Measurements from ENCODE around the gene IL31RA.
"Not testable (repeated sequence)": the region's sequence is repeated elsewhere in the genome, so short reads cannot be mapped to it uniquely, and the experiment has no call there.

IL31RA gene

GRCh38 chr5:55850839-55851674 lies at the start of gene IL31RA:
Gene IL31RA (plus strand): TSS chr5:55851357. CDS start chr5:55851571, 214 bp downstream.
- no peak for DNase-seq

GRCh38 chr5:55808814-55809213 lies 42.3 kb upstream of the IL31RA start:
- not testable (repeated sequence) for DNase-seq

DNA sequence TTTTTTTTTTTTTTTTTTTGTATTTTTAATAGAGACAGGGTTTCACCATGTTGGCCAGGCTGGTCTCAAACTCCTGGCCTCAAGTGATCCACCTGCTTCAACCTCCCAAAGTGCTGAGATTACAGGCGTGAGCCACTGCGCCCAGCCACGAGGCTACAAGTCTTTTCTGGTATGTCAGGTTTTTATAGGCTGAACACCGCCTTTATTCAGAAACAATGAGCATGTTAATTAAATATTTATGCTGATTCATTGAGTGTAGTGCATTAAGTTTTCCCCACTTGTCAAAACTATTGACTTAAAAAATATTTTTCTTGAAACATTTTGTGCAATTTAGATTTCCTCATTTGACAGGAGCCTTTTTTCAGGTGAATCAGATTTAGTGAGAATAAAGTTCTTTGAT lies 35.2 kb upstream of the IL31RA start:
- not testable (repeated sequence) for DNase-seq

DNA sequence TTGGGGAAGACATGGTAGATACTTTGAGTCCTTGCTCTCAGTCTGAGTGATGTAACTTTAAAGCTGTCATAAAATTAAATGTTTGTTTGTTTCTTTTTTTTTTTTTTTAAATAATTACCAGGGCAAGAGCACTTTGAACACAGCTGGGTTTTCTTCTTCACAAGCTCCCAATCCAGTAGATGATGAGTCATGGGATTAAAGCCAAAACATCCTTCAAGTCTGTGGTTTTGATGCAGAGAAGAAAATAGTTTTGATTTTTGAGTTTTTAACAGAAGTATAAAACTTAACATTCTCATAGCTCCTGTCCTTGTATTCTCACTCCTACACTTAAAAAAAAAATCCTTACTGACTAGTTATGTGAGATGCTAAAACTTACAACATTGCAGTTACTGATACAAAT lies 34.8 kb upstream of the IL31RA start:
- DNase-seq, result no peak

- DNase-seq, result no peak
These were observed 34.1 kb upstream of the IL31RA start for GRCh38 chr5:55817030-55817429.

DNA sequence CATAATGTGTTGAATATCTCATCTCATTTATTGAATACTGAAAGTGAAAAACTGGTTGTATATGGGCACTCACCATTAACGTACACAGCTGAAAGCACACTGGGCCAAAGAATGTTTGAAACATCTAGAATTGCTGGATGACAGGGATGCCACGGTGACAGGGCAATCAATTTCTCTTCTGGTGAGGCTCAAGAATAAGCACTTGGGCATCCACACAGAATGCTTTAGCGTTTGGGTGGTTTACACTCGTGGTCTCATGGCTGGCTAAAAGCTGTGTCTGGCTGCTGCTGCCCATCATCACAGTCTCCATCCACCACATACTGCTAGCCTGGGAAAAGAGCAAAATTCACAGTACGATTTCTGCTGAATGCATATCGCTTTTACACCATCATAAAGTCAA lies 30.7 kb upstream of the IL31RA start:
- DNase-seq, result no peak

- DNase-seq, result no peak
These were observed 29.2 kb upstream of the IL31RA start for GRCh38 chr5:55821731-55822512.

DNA sequence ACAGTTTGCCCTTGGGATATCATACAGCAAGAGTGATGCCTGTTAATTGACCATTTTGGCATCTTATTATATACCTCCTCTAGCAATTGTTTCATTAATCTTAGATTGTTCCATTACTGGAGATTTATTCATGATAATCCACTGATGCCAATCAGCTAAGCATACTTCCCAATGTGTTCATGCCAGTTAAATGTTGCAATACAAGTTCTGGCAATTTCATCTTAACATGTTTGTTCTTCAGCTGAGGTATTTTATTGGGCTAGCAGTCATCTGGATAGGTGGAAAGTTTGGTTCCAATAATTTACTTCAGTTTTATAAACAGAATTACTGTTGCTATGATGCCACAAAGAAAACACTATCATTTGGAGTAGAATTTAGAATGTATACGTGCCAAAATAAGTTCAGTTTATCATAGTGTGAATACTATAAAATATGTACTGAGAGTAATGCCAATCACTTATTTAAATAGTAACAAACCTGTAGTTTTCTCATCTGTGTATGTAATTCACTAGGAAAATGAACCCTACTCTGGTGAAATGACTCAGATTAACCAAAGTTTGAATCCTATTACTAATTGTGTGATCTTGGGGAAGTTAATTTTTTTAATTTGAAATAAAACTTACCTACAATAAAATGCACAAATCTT lies 27.9 kb upstream of the IL31RA start:
- no peak for DNase-seq

GRCh38 chr5:55829956-55830355 lies 21.2 kb upstream of the IL31RA start:
- no peak for DNase-seq

DNA sequence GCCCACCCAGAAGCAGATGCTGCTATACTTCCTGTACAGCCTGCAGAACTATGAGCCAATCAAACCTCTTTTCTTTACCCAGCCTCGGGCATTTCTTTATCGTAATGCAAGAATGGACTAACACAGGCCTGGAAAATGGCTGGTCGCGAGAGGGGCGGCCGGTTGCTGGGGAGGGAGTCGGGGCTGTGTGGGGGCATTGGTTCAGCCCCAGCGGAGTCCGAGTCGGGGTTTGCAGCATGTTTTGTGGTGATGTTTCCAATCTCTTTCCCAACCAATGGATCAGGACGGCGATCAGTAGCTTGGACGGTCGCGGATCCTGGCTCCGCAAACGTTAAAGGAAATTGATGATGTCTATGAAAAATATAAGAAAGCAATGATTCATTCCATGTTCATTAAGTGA lies 18.7 kb upstream of the IL31RA start:
- no peak for DNase-seq

- no peak for DNase-seq
These were observed 15.0 kb upstream of the IL31RA start for GRCh38 chr5:55836191-55836590.

DNA sequence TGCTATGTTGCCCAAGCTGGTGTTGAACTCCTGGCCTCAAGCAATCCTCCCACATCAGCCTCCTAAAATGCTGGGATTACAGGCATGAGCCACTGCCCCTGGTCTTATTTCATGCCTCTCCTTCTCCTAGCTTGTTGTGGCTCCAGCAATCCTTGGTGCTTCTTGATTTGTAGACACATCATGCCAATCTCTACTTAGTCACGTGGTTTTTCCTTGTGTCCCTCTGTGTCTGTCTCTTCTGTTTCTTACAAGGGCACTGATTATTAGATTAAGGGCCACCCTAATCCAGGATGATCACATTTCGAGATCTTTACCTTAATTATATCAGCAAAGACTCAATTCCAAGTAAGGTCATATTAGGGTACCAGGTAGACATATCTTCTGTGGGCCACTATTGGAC lies 9.2 kb upstream of the IL31RA start:
- no peak for DNase-seq

- DNase-seq, result no peak
These were observed 3.3 kb upstream of the IL31RA start for GRCh38 chr5:55847837-55848236.

DNA sequence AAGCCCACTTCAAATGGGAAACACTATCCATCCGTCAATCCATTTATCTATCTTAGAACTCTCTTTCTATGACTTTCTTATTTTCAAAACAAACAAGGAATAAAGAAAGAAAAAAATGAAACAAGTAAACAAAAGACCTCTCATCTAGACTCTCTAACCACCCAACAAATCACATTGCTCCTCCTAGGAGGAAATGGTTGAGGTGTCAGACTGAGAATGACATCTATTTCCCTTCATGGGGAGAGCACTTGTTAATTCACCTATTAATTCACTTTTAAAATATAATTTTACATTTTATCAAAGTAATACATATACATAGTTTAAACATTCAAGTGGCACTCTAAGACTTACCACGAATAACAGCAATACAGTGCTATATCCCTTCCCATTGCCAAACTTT lies 2.4 kb upstream of the IL31RA start:
- no peak for DNase-seq

DNA sequence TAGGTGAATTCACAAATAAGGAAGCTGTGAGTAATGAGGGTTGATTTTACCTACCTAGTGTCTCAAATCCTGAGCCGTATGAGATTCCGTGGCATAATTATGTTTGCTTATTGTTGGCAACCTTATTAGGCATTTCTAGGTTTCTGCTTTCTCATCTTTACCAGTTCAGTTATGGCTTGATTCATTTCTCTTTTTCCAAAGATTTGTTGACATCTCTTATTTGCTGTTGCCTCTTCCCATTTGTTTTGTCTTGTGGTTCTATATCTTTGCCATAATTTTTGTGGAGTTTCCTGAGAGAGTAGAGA lies 470 bp downstream of the IL31RA start:
- no peak for DNase-seq

GRCh38 chr5:55852503-55852902 lies 1.3 kb downstream of the IL31RA start:
- DNase-seq, result no peak

GRCh38 chr5:55853041-55853670 lies 2.0 kb downstream of the IL31RA start:
- no peak for DNase-seq

DNA sequence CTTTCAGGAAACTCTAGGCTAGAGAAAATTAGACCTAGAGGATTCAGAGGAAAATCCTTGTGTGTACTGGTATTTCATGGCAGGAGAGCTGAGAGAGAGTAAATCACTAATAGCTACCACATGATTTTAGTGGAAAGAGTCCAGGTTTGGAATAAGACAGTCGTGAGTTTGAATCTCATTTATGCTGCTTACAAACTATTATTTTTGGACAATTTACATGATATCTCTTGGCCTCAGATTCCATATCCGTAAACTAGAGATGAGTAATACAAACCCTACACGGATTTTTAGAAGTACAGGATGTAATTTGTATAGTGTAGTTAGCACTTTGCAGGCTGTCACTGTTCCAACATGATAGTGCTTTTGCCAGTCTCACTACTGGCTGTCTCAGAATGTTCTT lies 2.7 kb downstream of the IL31RA start:
- no peak for DNase-seq

DNA sequence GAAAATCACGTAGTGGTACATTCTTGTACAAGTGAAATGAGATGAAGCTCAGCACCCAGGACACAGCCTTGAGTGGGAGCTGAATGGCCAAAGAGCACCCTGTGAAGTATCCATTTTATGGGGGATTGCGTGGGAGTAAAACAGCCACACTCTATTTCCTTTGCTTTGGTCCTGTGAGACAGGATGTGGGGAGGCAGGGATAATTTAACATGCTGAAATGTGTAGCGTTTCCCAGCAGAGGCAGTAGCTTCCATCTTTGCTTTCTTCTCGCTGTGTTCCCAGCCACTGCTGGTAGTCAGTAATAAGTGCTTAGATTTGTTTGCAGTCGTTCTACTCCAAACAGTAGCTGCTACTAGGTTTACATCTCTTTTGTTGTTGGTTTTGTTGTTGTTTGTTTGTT lies 4.4 kb downstream of the IL31RA start:
- no peak for DNase-seq

GRCh38 chr5:55856516-55857246 lies 5.5 kb downstream of the IL31RA start:
- no peak for DNase-seq

GRCh38 chr5:55857247-55857640 lies 6.1 kb downstream of the IL31RA start:
- no peak for DNase-seq

- DNase-seq, result no peak
These were observed 6.9 kb downstream of the IL31RA start for GRCh38 chr5:55858104-55858503.

GRCh38 chr5:55860288-55860687 lies 9.1 kb downstream of the IL31RA start:
- no peak for DNase-seq
